Measurements from ENCODE around the gene CDK14.

GRCh38 chr7:90758933-90759562, 162.9 kb downstream of the CDK14 start:
- TF ChIP-seq CHD1 (IDR thresholded peaks at IDR 0.05; ENCODE audit: low read depth, low read length) (no peak), TAF1 (IDR thresholded peaks at IDR 0.05; ENCODE audit: low read depth, low read length) (no peak), POLR2AphosphoS5 (IDR thresholded peaks at IDR 0.05; ENCODE audit: low read depth, low read length) (no peak), CBX8 (IDR thresholded peaks at IDR 0.05; ENCODE audit: borderline replicate concordance, low read depth, low read length) (no peak), CTCF (IDR thresholded peaks at IDR 0.05; ENCODE audit: control extremely low read depth in 1 of 3, insufficient read depth in 1 of 3, low read depth in 1 of 3, low read length in 3 of 3) (no peak), POLR2A (IDR thresholded peaks at IDR 0.05; ENCODE audit: control extremely low read depth in 1 of 2, low read depth in 2 of 2, low read length in 2 of 2) (no peak), SIX5 (IDR thresholded peaks at IDR 0.05; ENCODE audit: low read depth, low read length) (no peak), SRF (IDR thresholded peaks at IDR 0.05; ENCODE audit: low read depth, low read length) (no peak)
